Muscle of leg (tissue), 11 donors: ENCODE data around the gene NOS1AP. TPM values are rescaled to one million over a fixed set of nuclear protein-coding genes. Genes with fewer than 3 reads are reported as not detected.

Source experiments
- DNase-seq: peaks from one replicate; pipeline ENCODE4 v3.0.0; 2013
- H3K27ac ChIP-seq: one replicate; pipeline ENCODE4 v1.5.1; 2013; ENCODE audit warnings: mild to moderate bottlenecking, low read length, control low read depth
- H3K27me3 ChIP-seq: one replicate; pipeline ENCODE4 v1.6.1; 2013; ENCODE audit warnings: low read length; ENCODE audit not compliant: control insufficient read depth, insufficient read depth
- H3K36me3 ChIP-seq: one replicate; pipeline ENCODE4 v1.6.1; 2013; ENCODE audit warnings: low read length; ENCODE audit not compliant: control insufficient read depth, insufficient read depth
- H3K4me1 ChIP-seq: one replicate; pipeline ENCODE4 v1.6.1; 2013; ENCODE audit warnings: low read length; ENCODE audit not compliant: control insufficient read depth, insufficient read depth
- H3K4me3 ChIP-seq: one replicate; pipeline ENCODE4 v1.5.1; 2013; ENCODE audit warnings: low read length, control low read depth
- H3K9me3 ChIP-seq: replicated peaks from 2 replicates; pipeline ENCODE4 v1.6.1; 2013; ENCODE audit warnings: low read depth, low read length; ENCODE audit not compliant: control insufficient read depth
- WGBS: methylation state at CpG from one replicate; pipeline ENCODE4 v1.1.5; 2013; ENCODE audit warnings: missing lambda C conversion rate; ENCODE audit not compliant: insufficient coverage; 5-methylcytosine and 5-hydroxymethylcytosine counted together
- polyA plus RNA-seq, 8 donors: library from polyadenylated mRNA; unstranded; fragments of 120-200 nt; gene quantifications; one replicate each; pipeline versions ENCODE4 v1.2.1 to v1.2.3, GENCODE V29; 2013; ENCODE audit warnings: inconsistent platforms in 1 of 8, low replicate concordance in 1 of 8; ENCODE audit not compliant: insufficient read length in 8 of 8, insufficient read depth in 1 of 8
- total RNA-seq: library from RNA; stranded (reverse); fragments of 120-200 nt; gene quantifications from one replicate; pipeline ENCODE4 v1.2.4, GENCODE V29; 2013

Gene NOS1AP
- total and polyA plus RNA-seq, 9 donors, result 0.40 to 1.8 (median 0.88) TPM

GRCh38 chr1:162252214-162252613, 182.7 kb downstream of the NOS1AP start:
- WGBS, result no CpG with 5 or more reads among the region's 2 CpGs
- Histone ChIP-seq H3K4me3 (no peak overlapping the region), H3K36me3 (no peaks in the 10 kb centered on the region), H3K27me3 (no peaks in the 10 kb centered on the region), H3K9me3 (no peaks in the 10 kb centered on the region), H3K27ac (no peak overlapping the region), H3K4me1 (no peaks in the 10 kb centered on the region)
- no peak for DNase-seq

GRCh38 chr1:162253790-162254189, 184.3 kb downstream of the NOS1AP start:
- WGBS, result 100% methylated on average over 1 of the region's 3 CpGs
- Histone ChIP-seq H3K36me3 (no peaks in the 10 kb centered on the region), H3K4me1 (no peaks in the 10 kb centered on the region), H3K27ac (no peak overlapping the region), H3K4me3 (no peak overlapping the region), H3K9me3 (no peaks in the 10 kb centered on the region), H3K27me3 (no peaks in the 10 kb centered on the region)
- DNase-seq, result no peak

GRCh38 chr1:162256287-162256686, 186.8 kb downstream of the NOS1AP start:
- Histone ChIP-seq H3K27ac (no peak overlapping the region), H3K4me3 (no peak overlapping the region), H3K4me1 (no peaks in the 10 kb centered on the region), H3K36me3 (no peaks in the 10 kb centered on the region), H3K27me3 (no peaks in the 10 kb centered on the region), H3K9me3 (no peaks in the 10 kb centered on the region)
- 67% methylated on average over 2 of the region's 4 CpGs for WGBS
- no peak for DNase-seq

- no peaks in the 10 kb centered on the region for H3K36me3 ChIP-seq
- no peak overlapping the region for H3K27ac ChIP-seq
- 90% methylated on average over 2 of the region's 2 CpGs for WGBS
- no peaks in the 10 kb centered on the region for H3K27me3 ChIP-seq
- H3K9me3 ChIP-seq, result no peaks in the 10 kb centered on the region
- DNase-seq, result no peak
- no peak overlapping the region for H3K4me3 ChIP-seq
- no peaks in the 10 kb centered on the region for H3K4me1 ChIP-seq
These were observed 188.9 kb downstream of the NOS1AP start for GRCh38 chr1:162258394-162258793.

GRCh38 chr1:162259894-162260455, 190.5 kb downstream of the NOS1AP start:
- WGBS, result 40% methylated on average over 1 of the region's 1 CpG
- Histone ChIP-seq H3K4me1 (no peaks in the 10 kb centered on the region), H3K27me3 (no peaks in the 10 kb centered on the region), H3K4me3 (no peak overlapping the region), H3K27ac (no peak overlapping the region), H3K36me3 (no peaks in the 10 kb centered on the region), H3K9me3 (no peaks in the 10 kb centered on the region)
- no peak for DNase-seq

- 89% methylated on average over 1 of the region's 1 CpG for WGBS
These were observed 194.6 kb downstream of the NOS1AP start for GRCh38 chr1:162264108-162264507.

GRCh38 chr1:162265983-162266382, 196.5 kb downstream of the NOS1AP start:
- H3K27me3 ChIP-seq, result no peaks in the 10 kb centered on the region
- H3K4me3 ChIP-seq, result no peak overlapping the region
- WGBS, result 81% methylated on average over 4 of the region's 4 CpGs
- DNase-seq, result no peak
- no peaks in the 10 kb centered on the region for H3K4me1 ChIP-seq
- H3K9me3 ChIP-seq, result no peaks in the 10 kb centered on the region
- H3K27ac ChIP-seq, result no peak overlapping the region
- no peaks in the 10 kb centered on the region for H3K36me3 ChIP-seq

More at GRCh38 chr1:162264108-162264507, 194.6 kb downstream of the NOS1AP start:
- DNase-seq, result no peak
- no peak overlapping the region for H3K27ac ChIP-seq
- no peaks in the 10 kb centered on the region for H3K9me3 ChIP-seq
- no peaks in the 10 kb centered on the region for H3K4me1 ChIP-seq
- no peaks in the 10 kb centered on the region for H3K27me3 ChIP-seq
- H3K36me3 ChIP-seq, result no peaks in the 10 kb centered on the region
- H3K4me3 ChIP-seq, result no peak overlapping the region

GRCh38 chr1:162270016-162270770, 200.7 kb downstream of the NOS1AP start:
- WGBS, result 75% methylated on average over 1 of the region's 6 CpGs
- Histone ChIP-seq H3K9me3 (no peaks in the 10 kb centered on the region), H3K4me1 (no peaks in the 10 kb centered on the region), H3K27ac (no peak overlapping the region), H3K36me3 (no peaks in the 10 kb centered on the region), H3K27me3 (no peaks in the 10 kb centered on the region), H3K4me3 (no peak overlapping the region)
- no peak for DNase-seq

GRCh38 chr1:162271972-162272371, 202.5 kb downstream of the NOS1AP start:
- Histone ChIP-seq H3K9me3 (no peaks in the 10 kb centered on the region), H3K4me1 (no peaks in the 10 kb centered on the region), H3K4me3 (no peak overlapping the region), H3K27ac (no peak overlapping the region), H3K27me3 (no peaks in the 10 kb centered on the region), H3K36me3 (no peaks in the 10 kb centered on the region)
- DNase-seq, result no peak
- 92% methylated on average over 2 of the region's 3 CpGs for WGBS

- no peaks in the 10 kb centered on the region for H3K36me3 ChIP-seq
- no peaks in the 10 kb centered on the region for H3K4me1 ChIP-seq
- no peak overlapping the region for H3K27ac ChIP-seq
- no peaks in the 10 kb centered on the region for H3K27me3 ChIP-seq
- DNase-seq, result no peak
- no peaks in the 10 kb centered on the region for H3K9me3 ChIP-seq
- H3K4me3 ChIP-seq, result no peak overlapping the region
- WGBS, result 70% methylated on average over 5 of the region's 5 CpGs
These were observed 202.9 kb downstream of the NOS1AP start for GRCh38 chr1:162272419-162272818.
